ENCODE measurements around the gene HMOX2. TPM values are rescaled to one million over a fixed set of nuclear protein-coding genes. Genes with fewer than 3 reads are reported as not detected.

The HMOX2 gene
- total RNA-seq, 1 experiment from 2014 or later: 72.6 TPM

- Histone ChIP-seq H3K36me3 (ENCODE audit: control insufficient read depth, insufficient read depth, low read length) (peaks cover 18% of the 10 kb centered on the region), H3K27ac (ENCODE audit: low read length) (no peak overlapping the region), H3K4me3 (ENCODE audit: low read depth in 2 of 2, low read length in 2 of 2) (no peak overlapping the region), H3K27me3 (ENCODE audit: control insufficient read depth, insufficient read depth, low read length) (no peaks in the 10 kb centered on the region), H3K9me3 (ENCODE audit: control insufficient read depth, insufficient read depth, low read depth, low read length) (no peaks in the 10 kb centered on the region), H3K4me1 (ENCODE audit: control insufficient read depth, insufficient read depth, low read length) (no peaks in the 10 kb centered on the region)
- ATAC-seq (no peak), DNase-seq (ENCODE audit: low read depth, low spot score) (no peak)
- in situ Hi-C loops (cut with HindIII; ENCODE audit: low pct_unique_long_range_greater_than_20kb, low sequenced_read_pairs) (no loop called here), intact Hi-C loops (cut with micrococcal nuclease; ENCODE audit: unreplicated experiment) (no loop called here)
- ChIA-PET CTCF (no interaction called here), POLR2A (no interaction called here)
- BruUV-seq (replicated peaks): no TSS peak
- TF ChIP-seq TCF7L2 (IDR thresholded peaks at IDR 0.05; ENCODE audit: low read depth, low read length): no peak
- no peak for TF ChIP-seq REST (IDR thresholded peaks at IDR 0.05; ENCODE audit: insufficient read depth in 1 of 2, low read depth in 2 of 2, low read length in 1 of 2)
- TF ChIP-seq SIN3A (IDR thresholded peaks at IDR 0.05; ENCODE audit: borderline replicate concordance, insufficient read depth, low read depth, low read length): no peak
- no peak for TF ChIP-seq CTCF (IDR thresholded peaks at IDR 0.05)
- no peak for TF ChIP-seq POLR2AphosphoS5 (IDR thresholded peaks at IDR 0.05; ENCODE audit: low read depth, low read length)
These were observed 43.0 kb upstream of the HMOX2 start for GRCh38 chr16:4433228-4433627.

- Histone ChIP-seq H3K9me3 (ENCODE audit: control insufficient read depth, insufficient read depth, low read depth, low read length) (no peaks in the 10 kb centered on the region), H3K36me3 (ENCODE audit: control insufficient read depth, insufficient read depth, low read length) (peaks cover 25% of the 10 kb centered on the region), H3K27me3 (ENCODE audit: control insufficient read depth, insufficient read depth, low read length) (no peaks in the 10 kb centered on the region), H3K27ac (ENCODE audit: low read length) (no peak overlapping the region), H3K4me1 (ENCODE audit: control insufficient read depth, insufficient read depth, low read length) (no peaks in the 10 kb centered on the region), H3K4me3 (ENCODE audit: low read depth in 2 of 2, low read length in 2 of 2) (no peak overlapping the region)
- in situ Hi-C loops (cut with HindIII; ENCODE audit: low pct_unique_long_range_greater_than_20kb, low sequenced_read_pairs) (no loop called here), intact Hi-C loops (cut with micrococcal nuclease; ENCODE audit: unreplicated experiment) (no loop called here)
- CTCF ChIA-PET: no interaction called here
- no peak for ATAC-seq
- no peak for DNase-seq (ENCODE audit: low read depth, low spot score)
- POLR2A ChIA-PET: interaction anchor here (0.7 kb wide), 1 partner anchor 188 kb away, joined by 7 read pairs; no protein-coding TSS in a partner anchor
- TF ChIP-seq REST (IDR thresholded peaks at IDR 0.05; ENCODE audit: insufficient read depth in 1 of 2, low read depth in 2 of 2, low read length in 1 of 2) (no peak), SIN3A (IDR thresholded peaks at IDR 0.05; ENCODE audit: borderline replicate concordance, insufficient read depth, low read depth, low read length) (no peak), TCF7L2 (IDR thresholded peaks at IDR 0.05; ENCODE audit: low read depth, low read length) (no peak)
- no TSS peak for BruUV-seq (replicated peaks)
These were observed 42.0 kb upstream of the HMOX2 start for GRCh38 chr16:4433914-4434787.

All from Panc1 (cell line).